ENCODE measurements around the gene ZSCAN22. TPM values are rescaled to one million over a fixed set of nuclear protein-coding genes. Genes with fewer than 3 reads are reported as not detected.
A peak's percentile ranks its signal among the peaks of the same experiment; 100 is the strongest.

The ZSCAN22 gene
- total and polyA plus RNA-seq, 2 donors (not counting 1 experiment from before 2014, with no cell fraction given) = 2.8 to 7.1 TPM

DNA sequence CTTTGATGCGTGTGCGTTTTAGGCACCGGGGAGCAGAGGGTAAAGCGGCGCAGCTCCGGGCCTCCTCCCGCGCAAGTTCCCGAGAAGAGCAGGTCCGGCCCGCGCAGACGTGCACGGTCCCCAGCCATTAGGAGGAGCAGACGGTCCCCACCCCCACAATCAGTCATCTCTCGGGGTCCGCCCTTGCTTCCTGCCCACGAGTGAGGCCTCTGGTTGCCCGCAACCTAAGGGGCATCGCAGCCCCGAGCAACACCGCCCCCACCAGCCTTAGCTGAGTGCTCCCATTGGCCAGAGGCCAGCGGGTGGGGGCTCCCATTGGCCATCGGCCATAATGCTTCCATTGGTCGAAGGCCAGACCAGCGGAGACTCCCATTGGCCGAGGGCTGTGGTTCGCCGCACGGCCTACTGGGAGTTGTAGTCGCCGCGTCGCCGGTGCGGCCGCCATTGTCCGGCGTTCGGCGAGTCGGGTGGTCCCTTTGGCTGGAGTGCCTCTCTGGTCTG is 48.2 kb upstream of the ZSCAN22 start, which contains the start of gene ZNF8:
Gene ZNF8 (plus strand): TSS at position 415 of the 501 bp plus-strand sequence. CDS start 127 bp downstream, outside the sequence.
- Histone ChIP-seq H3K9me3 (ENCODE audit: control extremely low read depth in 1 of 3, control insufficient read depth in 2 of 3, insufficient read depth in 1 of 3, low read length in 2 of 3) (peaks cover 0 to 24% (median 2%) of the 10 kb centered on the region in 3 donors), H3K79me2 (ENCODE audit: control insufficient read depth, insufficient read depth, low read length) (peaks cover 34% of the 10 kb centered on the region), H3K27me3 (replicated peaks in 1 of 4; ENCODE audit: control extremely low read depth in 1 of 4, control insufficient read depth in 3 of 4, insufficient read depth in 4 of 4, low read length in 3 of 4) (no peaks in the 10 kb centered on the region), H3K36me3 (replicated peaks in 1 of 2; ENCODE audit: control extremely low read depth in 1 of 2, control insufficient read depth in 1 of 2, extremely low read depth in 1 of 2, insufficient read depth in 2 of 2, low read length in 1 of 2) (peaks cover 0 to 2% of the 10 kb centered on the region in 2 experiments), H3K4me3 (ENCODE audit: control extremely low read depth in 1 of 5, extremely low read depth in 1 of 5, insufficient read depth in 1 of 5, low read depth in 2 of 5, low read length in 4 of 5) (peak within 1 kb of the TSS; percentile 72 to 98 (median 95)), H3K9ac (ENCODE audit: low read length) (peak within 1 kb of the TSS; percentile 99), H3K27ac (ENCODE audit: low read length in 2 of 2) (peak within 1 kb of the TSS; percentile 73 to 86), H3K4me2 (replicated peaks; ENCODE audit: low read depth, low read length, poor library complexity, severe bottlenecking) (peak within 1 kb of the TSS; percentile 95), H3K4me1 (ENCODE audit: control insufficient read depth in 2 of 2, insufficient read depth in 2 of 2, low read length in 2 of 2) (peaks cover 13 to 19% of the 10 kb centered on the region in 2 donors), H2AFZ (ENCODE audit: insufficient read depth, low read depth, low read length, poor library complexity, severe bottlenecking) (peak within 1 kb of the TSS; percentile 100), H4K20me1 (ENCODE audit: control insufficient read depth, insufficient read depth, low read length, poor library complexity, severe bottlenecking) (no peaks in the 10 kb centered on the region)
- ATAC-seq (ENCODE audit: low read depth) (peak; percentile 98), DNase-seq (peak; percentile 96)
- WGBS (ENCODE audit: insufficient coverage) = 0% methylated on average over 42 of the region's 42 CpGs
- H3K27ac Mint-ChIP-seq = peak within 1 kb of the TSS; percentile 93
- ChIA-PET CTCF (no interaction called here), POLR2A (interaction anchor here (0.5 to 1.5 kb wide), 10 partner anchors 9 to 551 kb away, joined by 3 to 9 read pairs (median 3); partner anchors contain the start of genes CHMP2A, ERVK3-1, ZNF274 and ZNF497)
- peak within 1 kb of the TSS; percentile 91 for H3K4me3 Mint-ChIP-seq
- intact Hi-C loops (cut with micrococcal nuclease) = loop anchor here (1.0 kb wide), 10 partner anchors 27 to 645 kb away; partner anchors contain the start of genes ERVK3-1, ZNF132, ZNF211 and ZNF274
- H3K27me3 Mint-ChIP-seq = no peaks in the 10 kb centered on the region
- TF ChIP-seq, protein P1, sequence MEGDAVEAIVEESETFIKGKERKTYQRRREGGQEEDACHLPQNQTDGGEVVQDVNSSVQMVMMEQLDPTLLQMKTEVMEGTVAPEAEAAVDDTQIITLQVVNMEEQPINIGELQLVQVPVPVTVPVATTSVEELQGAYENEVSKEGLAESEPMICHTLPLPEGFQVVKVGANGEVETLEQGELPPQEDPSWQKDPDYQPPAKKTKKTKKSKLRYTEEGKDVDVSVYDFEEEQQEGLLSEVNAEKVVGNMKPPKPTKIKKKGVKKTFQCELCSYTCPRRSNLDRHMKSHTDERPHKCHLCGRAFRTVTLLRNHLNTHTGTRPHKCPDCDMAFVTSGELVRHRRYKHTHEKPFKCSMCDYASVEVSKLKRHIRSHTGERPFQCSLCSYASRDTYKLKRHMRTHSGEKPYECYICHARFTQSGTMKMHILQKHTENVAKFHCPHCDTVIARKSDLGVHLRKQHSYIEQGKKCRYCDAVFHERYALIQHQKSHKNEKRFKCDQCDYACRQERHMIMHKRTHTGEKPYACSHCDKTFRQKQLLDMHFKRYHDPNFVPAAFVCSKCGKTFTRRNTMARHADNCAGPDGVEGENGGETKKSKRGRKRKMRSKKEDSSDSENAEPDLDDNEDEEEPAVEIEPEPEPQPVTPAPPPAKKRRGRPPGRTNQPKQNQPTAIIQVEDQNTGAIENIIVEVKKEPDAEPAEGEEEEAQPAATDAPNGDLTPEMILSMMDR (IDR thresholded peaks at IDR 0.05) = no peak
- TF ChIP-seq EZH2 (IDR thresholded peaks at IDR 0.05; ENCODE audit: borderline replicate concordance, insufficient read depth, low read depth, low read length, poor library complexity, severe bottlenecking) = no peak
- no peaks in the 10 kb centered on the region for H3K9me3 Mint-ChIP-seq (ENCODE audit: insufficient read depth)
- H3K4me1 Mint-ChIP-seq = peaks cover 38% of the 10 kb centered on the region

All from B cell (primary cell).